Osteocyte (in vitro differentiated cells): Measurements from ENCODE around the gene FAM193B. TPM values are rescaled to one million over a fixed set of nuclear protein-coding genes. Genes with fewer than 3 reads are reported as not detected.
A peak's percentile ranks its signal among the peaks of the same experiment; 100 is the strongest.

Experiments used
- DNase-seq: peaks from one replicate; pipeline ENCODE4 v3.0.0; 2021; ENCODE audit warnings: mixed read lengths; ENCODE audit not compliant: unreplicated experiment; ENCODE audit errors: extremely low spot score
- H3K27ac Mint-ChIP-seq: one replicate; pipeline ENCODE4 v1.8.0; 2021; ENCODE audit warnings: mild to moderate bottlenecking, mixed read lengths; ENCODE audit not compliant: unreplicated experiment
- H3K27me3 Mint-ChIP-seq: one replicate; pipeline ENCODE4 v1.8.0; 2021; ENCODE audit warnings: mixed read lengths; ENCODE audit not compliant: unreplicated experiment
- H3K36me3 Mint-ChIP-seq: one replicate; pipeline ENCODE4 v1.8.0; 2021; ENCODE audit warnings: mixed read lengths; ENCODE audit not compliant: unreplicated experiment
- H3K4me1 Mint-ChIP-seq: one replicate; pipeline ENCODE4 v1.8.0; 2021; ENCODE audit warnings: mixed read lengths; ENCODE audit not compliant: unreplicated experiment
- H3K4me3 Mint-ChIP-seq: one replicate; pipeline ENCODE4 v1.8.0; 2021; ENCODE audit warnings: mild to moderate bottlenecking, moderate library complexity, mixed read lengths; ENCODE audit not compliant: unreplicated experiment
- H3K9me3 Mint-ChIP-seq: one replicate; pipeline ENCODE4 v1.8.0; 2021; ENCODE audit warnings: mixed read lengths; ENCODE audit not compliant: unreplicated experiment
- CTCF ChIP-seq: fragments of 200-600 bp; sonication (generic); IDR thresholded peaks from 2 replicates; pipeline ENCODE4 v1.5.0; 2021; ENCODE audit warnings: antibody characterized with exemption, mild to moderate bottlenecking, moderate library complexity
- total RNA-seq: library from RNA; stranded (reverse); gene quantifications from 2 replicates; pipeline ENCODE4 v1.2.1, GENCODE V29; 2021

Gene FAM193B
- total RNA-seq, 1 donor from 2014 or later, result 97.2 TPM

GRCh38 chr5:177555665-177556064 is 1.3 kb upstream of the FAM193B start:
- no peaks in the 10 kb centered on the region for H3K27me3 Mint-ChIP-seq
- no peaks in the 10 kb centered on the region for H3K9me3 Mint-ChIP-seq
- peaks cover 26% of the 10 kb centered on the region for H3K4me1 Mint-ChIP-seq
- no peak for TF ChIP-seq CTCF
- H3K27ac Mint-ChIP-seq, result no peak overlapping the region
- no peak overlapping the region for H3K4me3 Mint-ChIP-seq
- no peak for DNase-seq
- peaks cover 4% of the 10 kb centered on the region for H3K36me3 Mint-ChIP-seq

DNA sequence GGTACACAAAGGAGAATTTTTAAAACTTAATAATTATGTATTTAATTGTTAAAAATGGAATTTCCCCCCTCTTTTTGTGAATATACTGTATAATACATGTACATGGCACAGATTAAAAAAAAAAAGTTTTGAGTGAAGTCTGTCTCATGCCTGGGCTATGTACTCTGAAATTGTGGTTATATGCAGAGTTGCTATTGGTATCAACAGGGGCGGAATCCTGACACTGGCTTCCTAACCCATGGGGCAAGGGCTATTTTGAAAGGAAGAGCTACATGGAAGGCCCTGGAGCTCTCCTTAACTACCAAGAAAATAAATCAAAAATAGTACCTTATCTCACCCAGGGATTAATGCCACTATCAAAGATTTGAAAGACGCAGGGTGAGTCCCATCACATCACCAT is 865 bp upstream of the FAM193B start:
- no peak for TF ChIP-seq CTCF
- H3K27me3 Mint-ChIP-seq, result no peaks in the 10 kb centered on the region
- no peak overlapping the region for H3K27ac Mint-ChIP-seq
- no peak for DNase-seq
- no peaks in the 10 kb centered on the region for H3K9me3 Mint-ChIP-seq
- peaks cover 5% of the 10 kb centered on the region for H3K36me3 Mint-ChIP-seq
- H3K4me1 Mint-ChIP-seq, result peaks cover 30% of the 10 kb centered on the region
- peak overlapping the region; percentile 81 for H3K4me3 Mint-ChIP-seq

DNA sequence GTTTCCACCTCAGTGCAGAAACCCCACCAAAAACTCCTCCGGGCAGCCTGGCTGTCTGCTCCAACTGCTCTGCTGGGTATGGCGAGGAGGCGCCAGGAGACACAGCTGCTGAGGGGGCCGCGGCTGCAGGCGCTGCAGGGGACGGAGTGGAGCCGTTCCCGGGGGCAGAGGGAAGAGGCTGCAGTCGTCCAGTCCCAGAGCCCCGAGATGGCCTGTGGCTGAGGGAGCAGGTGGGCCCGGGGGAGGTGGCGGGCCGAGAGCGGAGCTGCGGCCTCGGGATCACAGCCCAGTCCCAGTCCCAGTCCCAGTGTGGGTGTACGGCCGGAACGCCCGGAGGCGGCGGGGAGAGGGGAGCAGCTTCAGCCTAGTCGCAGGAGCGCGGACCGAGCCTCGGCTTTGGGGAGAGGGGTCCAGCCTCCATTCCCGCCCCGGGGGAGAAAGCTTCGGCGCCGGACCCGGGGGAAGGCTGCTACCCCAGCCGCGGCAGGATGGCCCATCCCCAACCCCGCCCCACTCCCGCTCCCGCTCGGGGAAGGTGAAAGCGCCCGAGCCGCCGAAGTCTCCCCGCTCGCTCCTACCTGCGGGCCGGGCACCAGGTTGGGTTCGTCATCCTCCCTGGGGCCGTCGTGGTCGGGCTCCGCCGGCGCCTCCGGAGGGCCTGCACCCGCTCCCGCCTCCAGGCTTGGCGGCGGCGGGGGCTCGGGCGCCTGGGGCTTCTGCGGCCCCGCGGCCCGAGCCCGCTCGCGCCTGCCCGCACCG is 513 bp downstream of the FAM193B start:
- Mint-ChIP-seq H3K27me3 (no peaks in the 10 kb centered on the region), H3K4me3 (peak overlapping the region; percentile 87), H3K9me3 (no peaks in the 10 kb centered on the region), H3K36me3 (peaks cover 8% of the 10 kb centered on the region), H3K27ac (peak overlapping the region; percentile 56), H3K4me1 (peaks cover 33% of the 10 kb centered on the region)
- TF ChIP-seq CTCF, result no peak
- no peak for DNase-seq

GRCh38 chr5:177552839-177553455 is 1.4 kb downstream of the FAM193B start:
- Mint-ChIP-seq H3K4me1 (peaks cover 42% of the 10 kb centered on the region), H3K9me3 (no peaks in the 10 kb centered on the region), H3K27ac (peak overlapping the region; percentile 56), H3K36me3 (peaks cover 10% of the 10 kb centered on the region), H3K27me3 (no peaks in the 10 kb centered on the region), H3K4me3 (peak overlapping the region; percentile 87)
- TF ChIP-seq CTCF, result no peak
- DNase-seq, result no peak

DNA sequence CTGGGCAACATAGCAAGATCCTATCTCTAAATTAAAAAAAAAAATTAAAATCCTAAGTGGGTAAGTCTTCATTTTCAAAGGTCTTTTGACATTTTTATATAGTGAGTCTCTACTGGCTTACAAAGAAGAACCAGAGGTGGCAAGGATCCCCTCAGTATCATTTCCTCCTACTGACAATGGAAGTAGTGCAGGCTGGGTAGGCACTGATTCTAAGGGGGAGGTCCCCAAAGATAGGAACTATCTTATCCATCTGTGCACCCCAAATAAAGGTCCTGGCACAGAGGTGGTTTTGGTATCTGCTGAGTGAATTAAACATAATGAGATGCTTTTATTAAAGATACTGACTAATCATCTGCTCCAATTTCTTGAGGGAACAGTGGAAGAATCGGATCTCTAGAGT is 4.2 kb downstream of the FAM193B start:
- TF ChIP-seq CTCF, result no peak
- Mint-ChIP-seq H3K4me3 (no peak overlapping the region), H3K27ac (peak overlapping the region; percentile 6), H3K9me3 (no peaks in the 10 kb centered on the region), H3K27me3 (no peaks in the 10 kb centered on the region), H3K4me1 (peaks cover 63% of the 10 kb centered on the region), H3K36me3 (peaks cover 10% of the 10 kb centered on the region)
- no peak for DNase-seq
